HepG2 (cell line): ENCODE results near the gene RASA4B.
"Not testable (repeated sequence)": the region's sequence is repeated elsewhere in the genome, so short reads cannot be mapped to it uniquely, and the experiment has no call there.

Source experiments
- ATF2 ChIP-seq: sonication (generic); formaldehyde crosslinking; IDR thresholded peaks from 2 replicates; pipeline ENCODE4 v1.4.0; 2020; ENCODE audit warnings: missing genetic modification reagents
- PHF8 ChIP-seq: sonication (generic); formaldehyde crosslinking; IDR thresholded peaks from 2 replicates; pipeline ENCODE4 v1.5.0; 2020; ENCODE audit warnings: missing genetic modification reagents

- TF ChIP-seq PHF8, ATF2 (CRISPR knock-in tag): not testable (repeated sequence)
These were observed 23.6 kb downstream of the RASA4B start for GRCh38 chr7:102494026-102494425.
